ENCODE results near the gene TMEM156.

The TMEM156 gene

GRCh38 chr4:39032218-39033085 lies at the start of gene TMEM156:
Gene TMEM156 (minus strand): TSS chr4:39032409. CDS start chr4:39032313, 96 bp downstream.
- Mint-ChIP-seq H3K36me3 (peaks cover 0 to 2% of the 10 kb centered on the region in 2 donors), H3K4me3 (peak within 1 kb of the TSS; percentile 74 to 75), H3K27ac (peak within 1 kb of the TSS; percentile 73), H3K27me3 (no peaks in the 10 kb centered on the region), H3K9me3 (no peaks in the 10 kb centered on the region), H3K4me1 (peaks cover 12 to 54% of the 10 kb centered on the region in 2 donors)
- DNase-seq (no peak), ATAC-seq (replicated peaks) (peak; percentile 89 to 91)

GRCh38 chr4:39078829-39079228 lies 46.6 kb upstream of the TMEM156 start:
- H3K4me3 Mint-ChIP-seq, result no peak overlapping the region
- peaks cover 20 to 40% of the 10 kb centered on the region in 2 donors for H3K36me3 Mint-ChIP-seq
- ATAC-seq (replicated peaks) (no peak), DNase-seq (no peak)
- H3K27ac Mint-ChIP-seq, result no peak overlapping the region
- peaks cover 0 to 5% of the 10 kb centered on the region in 2 donors for H3K4me1 Mint-ChIP-seq
- no peaks in the 10 kb centered on the region for H3K27me3 Mint-ChIP-seq
- H3K9me3 Mint-ChIP-seq, result no peaks in the 10 kb centered on the region

GRCh38 chr4:39068907-39069306 lies 36.7 kb upstream of the TMEM156 start:
- DNase-seq, result no peak
- H3K36me3 Mint-ChIP-seq, result peaks cover 4 to 12% of the 10 kb centered on the region in 2 donors
- no peak overlapping the region for H3K27ac Mint-ChIP-seq
- no peaks in the 10 kb centered on the region for H3K27me3 Mint-ChIP-seq
- no peak overlapping the region for H3K4me3 Mint-ChIP-seq
- peaks cover 0 to 1% of the 10 kb centered on the region in 2 donors for H3K9me3 Mint-ChIP-seq
- H3K4me1 Mint-ChIP-seq, result peaks cover 17 to 39% of the 10 kb centered on the region in 2 donors
- ATAC-seq (replicated peaks), result no peak

GRCh38 chr4:39067451-39067850 lies 35.2 kb upstream of the TMEM156 start:
- peaks cover 21 to 47% of the 10 kb centered on the region in 2 donors for H3K4me1 Mint-ChIP-seq
- ATAC-seq (replicated peaks) (no peak), DNase-seq (no peak)
- H3K36me3 Mint-ChIP-seq, result peaks cover 10 to 14% of the 10 kb centered on the region in 2 donors
- no peak overlapping the region for H3K4me3 Mint-ChIP-seq
- no peaks in the 10 kb centered on the region for H3K27me3 Mint-ChIP-seq
- peaks cover 0 to 1% of the 10 kb centered on the region in 2 donors for H3K9me3 Mint-ChIP-seq
- H3K27ac Mint-ChIP-seq, result no peak overlapping the region

- Mint-ChIP-seq H3K4me1 (peaks cover 25 to 47% of the 10 kb centered on the region in 2 donors), H3K27ac (no peak overlapping the region), H3K27me3 (no peaks in the 10 kb centered on the region)
Measured at GRCh38 chr4:39067031-39067430, 34.8 kb upstream of the TMEM156 start.

GRCh38 chr4:39066371-39066770 lies 34.2 kb upstream of the TMEM156 start:
- peaks cover 0 to 1% of the 10 kb centered on the region in 2 donors for H3K9me3 Mint-ChIP-seq
- no peak overlapping the region for H3K4me3 Mint-ChIP-seq
- peaks cover 29 to 53% of the 10 kb centered on the region in 2 donors for H3K4me1 Mint-ChIP-seq
- DNase-seq (no peak), ATAC-seq (replicated peaks) (no peak)
- H3K27ac Mint-ChIP-seq, result no peak overlapping the region
- peaks cover 14% of the 10 kb centered on the region in 2 donors for H3K36me3 Mint-ChIP-seq
- no peaks in the 10 kb centered on the region for H3K27me3 Mint-ChIP-seq

More at GRCh38 chr4:39067031-39067430, 34.8 kb upstream of the TMEM156 start:
- Mint-ChIP-seq H3K4me3 (no peak overlapping the region), H3K36me3 (peaks cover 13 to 14% of the 10 kb centered on the region in 2 donors), H3K9me3 (peaks cover 0 to 1% of the 10 kb centered on the region in 2 donors)
- DNase-seq, result no peak
- ATAC-seq (replicated peaks), result no peak

- H3K27ac Mint-ChIP-seq, result peak overlapping the region; percentile 77
- ATAC-seq (replicated peaks), result no peak
- DNase-seq, result no peak
- H3K4me3 Mint-ChIP-seq, result no peak overlapping the region
- peaks cover 7 to 10% of the 10 kb centered on the region in 2 donors for H3K36me3 Mint-ChIP-seq
- no peaks in the 10 kb centered on the region for H3K9me3 Mint-ChIP-seq
- peaks cover 28 to 49% of the 10 kb centered on the region in 2 donors for H3K4me1 Mint-ChIP-seq
- no peaks in the 10 kb centered on the region for H3K27me3 Mint-ChIP-seq
Measured at GRCh38 chr4:39063430-39063829, 31.2 kb upstream of the TMEM156 start.

GRCh38 chr4:39062770-39063097 lies 30.5 kb upstream of the TMEM156 start:
- DNase-seq, result no peak
- Mint-ChIP-seq H3K27me3 (no peaks in the 10 kb centered on the region), H3K4me3 (no peak overlapping the region), H3K4me1 (peaks cover 23 to 42% of the 10 kb centered on the region in 2 donors), H3K9me3 (no peaks in the 10 kb centered on the region), H3K27ac (no peak overlapping the region), H3K36me3 (peaks cover 5 to 10% of the 10 kb centered on the region in 2 donors)
- ATAC-seq (replicated peaks), result no peak

GRCh38 chr4:39062094-39062769 lies 30.0 kb upstream of the TMEM156 start, which contains the start of gene KLHL5:
Gene KLHL5 (plus strand): TSS chr4:39062232. CDS start chr4:39062653, 421 bp downstream.
- H3K27ac Mint-ChIP-seq, result no peak within 1 kb of the TSS
- H3K36me3 Mint-ChIP-seq, result peaks cover 2 to 10% of the 10 kb centered on the region in 2 donors
- H3K4me3 Mint-ChIP-seq, result peak within 1 kb of the TSS in 1 of 2 donors; percentile 51
- H3K9me3 Mint-ChIP-seq, result no peaks in the 10 kb centered on the region
- ATAC-seq (replicated peaks) (no peak), DNase-seq (no peak)
- H3K27me3 Mint-ChIP-seq, result no peaks in the 10 kb centered on the region
- H3K4me1 Mint-ChIP-seq, result peaks cover 21 to 37% of the 10 kb centered on the region in 2 donors

- Mint-ChIP-seq H3K36me3 (peaks cover 6 to 15% of the 10 kb centered on the region in 2 donors), H3K4me3 (no peak overlapping the region), H3K27me3 (no peaks in the 10 kb centered on the region), H3K27ac (no peak overlapping the region), H3K4me1 (peaks cover 24 to 40% of the 10 kb centered on the region in 2 donors), H3K9me3 (no peaks in the 10 kb centered on the region)
- DNase-seq, result no peak
- no peak for ATAC-seq (replicated peaks)
Measured at GRCh38 chr4:39061457-39061856, 29.2 kb upstream of the TMEM156 start.

GRCh38 chr4:39056023-39056422 lies 23.8 kb upstream of the TMEM156 start:
- Mint-ChIP-seq H3K27ac (no peak overlapping the region), H3K4me1 (peaks cover 18 to 44% of the 10 kb centered on the region in 2 donors), H3K4me3 (no peak overlapping the region), H3K36me3 (peaks cover 3 to 7% of the 10 kb centered on the region in 2 donors), H3K9me3 (no peaks in the 10 kb centered on the region), H3K27me3 (no peaks in the 10 kb centered on the region)
- DNase-seq (no peak), ATAC-seq (replicated peaks) (no peak)

GRCh38 chr4:39054497-39054896 lies 22.3 kb upstream of the TMEM156 start:
- DNase-seq (no peak), ATAC-seq (replicated peaks) (no peak)
- H3K9me3 Mint-ChIP-seq, result no peaks in the 10 kb centered on the region
- no peak overlapping the region for H3K4me3 Mint-ChIP-seq
- no peaks in the 10 kb centered on the region for H3K27me3 Mint-ChIP-seq
- peaks cover 17 to 43% of the 10 kb centered on the region in 2 donors for H3K4me1 Mint-ChIP-seq
- H3K36me3 Mint-ChIP-seq, result peaks cover 3 to 12% of the 10 kb centered on the region in 2 donors
- H3K27ac Mint-ChIP-seq, result peak overlapping the region; percentile 9

GRCh38 chr4:39053983-39054382 lies 21.8 kb upstream of the TMEM156 start:
- Mint-ChIP-seq H3K27me3 (no peaks in the 10 kb centered on the region), H3K9me3 (no peaks in the 10 kb centered on the region), H3K4me1 (peaks cover 17 to 43% of the 10 kb centered on the region in 2 donors), H3K4me3 (no peak overlapping the region), H3K27ac (no peak overlapping the region), H3K36me3 (peaks cover 3 to 12% of the 10 kb centered on the region in 2 donors)
- ATAC-seq (replicated peaks), result no peak
- DNase-seq, result no peak

- H3K27ac Mint-ChIP-seq, result no peak overlapping the region
- ATAC-seq (replicated peaks), result no peak
- no peak for DNase-seq
- H3K4me1 Mint-ChIP-seq, result peaks cover 24 to 59% of the 10 kb centered on the region in 2 donors
- peaks cover 0 to 17% of the 10 kb centered on the region in 2 donors for H3K36me3 Mint-ChIP-seq
- no peak overlapping the region for H3K4me3 Mint-ChIP-seq
- H3K9me3 Mint-ChIP-seq, result no peaks in the 10 kb centered on the region
- H3K27me3 Mint-ChIP-seq, result no peaks in the 10 kb centered on the region
Measured at GRCh38 chr4:39051492-39051891, 19.3 kb upstream of the TMEM156 start.

Measured in stimulated activated naive B cell treated with anti-CD40 and anti-IgM and Interleukin-4, amounts not matched to agents 10 μg/mL and 1 μg/mL and 100 μg/mL, for 72 hours (primary cell).